ENCODE measurements around the gene KIF22.

DNA sequence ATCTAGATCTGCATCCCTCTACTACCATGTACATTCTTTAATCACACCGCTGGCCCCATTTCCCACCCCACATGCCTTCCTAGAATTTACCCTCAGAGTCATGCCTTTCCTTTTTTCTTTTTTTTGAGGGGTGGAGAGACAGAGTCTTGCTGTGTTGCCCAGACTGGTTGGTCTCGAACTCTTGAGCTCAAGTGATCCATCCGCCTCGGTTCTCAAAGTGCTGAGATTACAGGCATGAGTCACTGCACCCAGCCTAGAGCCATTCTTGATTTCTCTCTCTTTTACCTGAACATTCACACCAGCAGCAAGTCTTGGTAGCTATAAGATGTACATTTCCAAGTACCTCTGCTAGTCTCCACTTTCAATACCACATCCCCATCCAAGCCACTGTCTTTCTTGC is 27.5 kb downstream of the KIF22 start:
- TF ChIP-seq, protein P1, sequence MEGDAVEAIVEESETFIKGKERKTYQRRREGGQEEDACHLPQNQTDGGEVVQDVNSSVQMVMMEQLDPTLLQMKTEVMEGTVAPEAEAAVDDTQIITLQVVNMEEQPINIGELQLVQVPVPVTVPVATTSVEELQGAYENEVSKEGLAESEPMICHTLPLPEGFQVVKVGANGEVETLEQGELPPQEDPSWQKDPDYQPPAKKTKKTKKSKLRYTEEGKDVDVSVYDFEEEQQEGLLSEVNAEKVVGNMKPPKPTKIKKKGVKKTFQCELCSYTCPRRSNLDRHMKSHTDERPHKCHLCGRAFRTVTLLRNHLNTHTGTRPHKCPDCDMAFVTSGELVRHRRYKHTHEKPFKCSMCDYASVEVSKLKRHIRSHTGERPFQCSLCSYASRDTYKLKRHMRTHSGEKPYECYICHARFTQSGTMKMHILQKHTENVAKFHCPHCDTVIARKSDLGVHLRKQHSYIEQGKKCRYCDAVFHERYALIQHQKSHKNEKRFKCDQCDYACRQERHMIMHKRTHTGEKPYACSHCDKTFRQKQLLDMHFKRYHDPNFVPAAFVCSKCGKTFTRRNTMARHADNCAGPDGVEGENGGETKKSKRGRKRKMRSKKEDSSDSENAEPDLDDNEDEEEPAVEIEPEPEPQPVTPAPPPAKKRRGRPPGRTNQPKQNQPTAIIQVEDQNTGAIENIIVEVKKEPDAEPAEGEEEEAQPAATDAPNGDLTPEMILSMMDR (conservative IDR thresholded peaks at IDR 0.05; ENCODE audit: low read depth, low read length) = no peak
- TF ChIP-seq EZH2 (IDR thresholded peaks at IDR 0.05; ENCODE audit: low read length, unreplicated experiment) (no peak), EZH2phosphoT487 (IDR thresholded peaks at IDR 0.05; ENCODE audit: borderline replicate concordance, low read length) (no peak)

Data from PC-3 (cell line).